GM23248 (cell line): ENCODE measurements around the gene GSTM2.

Experiments used
- EZH2 ChIP-seq: fragments of 200-600 bp; sonication (generic); IDR thresholded peaks from 2 replicates; pipeline ENCODE4 v1.6.1; 2018; ENCODE audit warnings: antibody characterized with exemption, mild to moderate bottlenecking; ENCODE audit not compliant: insufficient read depth, poor library complexity, severe bottlenecking
- EZH2phosphoT487 ChIP-seq: fragments of 200-600 bp; sonication (generic); IDR thresholded peaks from 2 replicates; pipeline ENCODE4 v1.6.1; 2018; ENCODE audit warnings: antibody characterized with exemption, moderate library complexity, mild to moderate bottlenecking, low read depth; ENCODE audit not compliant: insufficient read depth

- TF ChIP-seq EZH2 (no peak), EZH2phosphoT487 (no peak)
Observed at GRCh38 chr1:109622137-109622892, 45.5 kb upstream of the GSTM2 start.
